Measurements from ENCODE around the gene SHISA5. TPM values are rescaled to one million over a fixed set of nuclear protein-coding genes. Genes with fewer than 3 reads are reported as not detected.

The SHISA5 gene
- total and polyA plus RNA-seq, 9 donors: 59.7 to 150 (median 118) TPM

DNA sequence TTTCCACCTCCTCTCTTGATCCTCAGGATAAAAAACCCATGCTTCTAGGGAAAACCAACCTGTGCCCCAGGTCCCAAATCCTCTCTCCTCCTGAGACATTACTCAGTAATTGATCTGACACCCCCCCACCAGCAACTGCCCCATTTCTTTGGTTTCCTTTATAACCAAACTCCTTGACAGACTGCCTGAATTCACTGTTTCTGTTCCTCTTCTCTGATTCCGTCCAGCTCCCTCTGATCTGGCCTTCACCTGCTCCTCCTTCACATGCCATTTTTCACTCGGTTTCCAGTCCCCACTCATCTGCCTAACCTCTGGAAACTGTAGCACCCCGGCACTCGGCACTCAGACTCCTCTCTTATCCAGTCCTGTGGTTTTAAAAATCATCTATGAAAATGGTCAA lies 66.2 kb downstream of the SHISA5 start:
- H3K4me1 ChIP-seq (ENCODE audit: insufficient read depth): peaks cover 14% of the 10 kb centered on the region
- intact Hi-C loops (cut with DNase I): loop anchor here (2.0 to 10.0 kb wide), 6 partner anchors 36 to 243 kb away; no protein-coding TSS in a partner anchor

GRCh38 chr3:48436855-48437254 lies 67.1 kb downstream of the SHISA5 start:
- Histone ChIP-seq H3K9me3 (no peaks in the 10 kb centered on the region), H3K27ac (no peak overlapping the region), H3K4me3 (no peak overlapping the region), H3K27me3 (no peaks in the 10 kb centered on the region), H3K36me3 (no peaks in the 10 kb centered on the region), H3K4me1 (ENCODE audit: insufficient read depth) (peaks cover 14% of the 10 kb centered on the region)
- peak in 1 of 5 donors; percentile 12 for DNase-seq
- intact Hi-C loops (cut with DNase I): loop anchor here (2.0 to 10.0 kb wide), 6 partner anchors 35 to 242 kb away; no protein-coding TSS in a partner anchor
- no peak for TF ChIP-seq POLR2A (IDR thresholded peaks at IDR 0.05)
- TF ChIP-seq, protein P1, sequence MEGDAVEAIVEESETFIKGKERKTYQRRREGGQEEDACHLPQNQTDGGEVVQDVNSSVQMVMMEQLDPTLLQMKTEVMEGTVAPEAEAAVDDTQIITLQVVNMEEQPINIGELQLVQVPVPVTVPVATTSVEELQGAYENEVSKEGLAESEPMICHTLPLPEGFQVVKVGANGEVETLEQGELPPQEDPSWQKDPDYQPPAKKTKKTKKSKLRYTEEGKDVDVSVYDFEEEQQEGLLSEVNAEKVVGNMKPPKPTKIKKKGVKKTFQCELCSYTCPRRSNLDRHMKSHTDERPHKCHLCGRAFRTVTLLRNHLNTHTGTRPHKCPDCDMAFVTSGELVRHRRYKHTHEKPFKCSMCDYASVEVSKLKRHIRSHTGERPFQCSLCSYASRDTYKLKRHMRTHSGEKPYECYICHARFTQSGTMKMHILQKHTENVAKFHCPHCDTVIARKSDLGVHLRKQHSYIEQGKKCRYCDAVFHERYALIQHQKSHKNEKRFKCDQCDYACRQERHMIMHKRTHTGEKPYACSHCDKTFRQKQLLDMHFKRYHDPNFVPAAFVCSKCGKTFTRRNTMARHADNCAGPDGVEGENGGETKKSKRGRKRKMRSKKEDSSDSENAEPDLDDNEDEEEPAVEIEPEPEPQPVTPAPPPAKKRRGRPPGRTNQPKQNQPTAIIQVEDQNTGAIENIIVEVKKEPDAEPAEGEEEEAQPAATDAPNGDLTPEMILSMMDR (IDR thresholded peaks at IDR 0.05): no peak
- no peak for TF ChIP-seq EP300 (IDR thresholded peaks at IDR 0.05)
- 80 to 81% (median 80%) methylated on average over 7 of the region's 7 CpGs for WGBS, 3 donors

More for the DNA sequence above, 66.2 kb downstream of the SHISA5 start:
- 63 to 84% (median 75%) methylated on average over 4 of the region's 4 CpGs for WGBS, 3 donors
- no peak for TF ChIP-seq EP300 (IDR thresholded peaks at IDR 0.05)
- TF ChIP-seq, protein P1 (IDR thresholded peaks at IDR 0.05): no peak
- no peak for TF ChIP-seq POLR2A (IDR thresholded peaks at IDR 0.05)
- Histone ChIP-seq H3K27me3 (no peaks in the 10 kb centered on the region), H3K36me3 (no peaks in the 10 kb centered on the region), H3K4me3 (no peak overlapping the region), H3K27ac (no peak overlapping the region), H3K9me3 (no peaks in the 10 kb centered on the region)
- DNase-seq: no peak

DNA sequence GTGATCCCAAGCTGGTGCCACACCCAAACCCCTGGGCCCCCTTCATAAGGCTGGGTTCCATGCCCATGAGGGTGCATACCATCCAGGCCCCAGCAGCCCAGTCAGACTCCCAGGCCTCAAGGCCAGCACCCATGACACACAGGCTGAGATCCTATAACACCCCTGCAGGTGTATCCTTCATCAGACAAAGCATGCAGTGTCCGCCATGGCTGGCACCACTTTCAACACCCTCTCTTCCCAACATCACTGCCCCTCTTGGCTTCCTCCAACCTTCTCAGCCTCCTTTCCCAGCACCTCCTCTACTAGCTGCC lies 67.5 kb downstream of the SHISA5 start:
- DNase-seq: peak in 3 of 5 donors; percentile 26 to 38 (median 27)

DNA sequence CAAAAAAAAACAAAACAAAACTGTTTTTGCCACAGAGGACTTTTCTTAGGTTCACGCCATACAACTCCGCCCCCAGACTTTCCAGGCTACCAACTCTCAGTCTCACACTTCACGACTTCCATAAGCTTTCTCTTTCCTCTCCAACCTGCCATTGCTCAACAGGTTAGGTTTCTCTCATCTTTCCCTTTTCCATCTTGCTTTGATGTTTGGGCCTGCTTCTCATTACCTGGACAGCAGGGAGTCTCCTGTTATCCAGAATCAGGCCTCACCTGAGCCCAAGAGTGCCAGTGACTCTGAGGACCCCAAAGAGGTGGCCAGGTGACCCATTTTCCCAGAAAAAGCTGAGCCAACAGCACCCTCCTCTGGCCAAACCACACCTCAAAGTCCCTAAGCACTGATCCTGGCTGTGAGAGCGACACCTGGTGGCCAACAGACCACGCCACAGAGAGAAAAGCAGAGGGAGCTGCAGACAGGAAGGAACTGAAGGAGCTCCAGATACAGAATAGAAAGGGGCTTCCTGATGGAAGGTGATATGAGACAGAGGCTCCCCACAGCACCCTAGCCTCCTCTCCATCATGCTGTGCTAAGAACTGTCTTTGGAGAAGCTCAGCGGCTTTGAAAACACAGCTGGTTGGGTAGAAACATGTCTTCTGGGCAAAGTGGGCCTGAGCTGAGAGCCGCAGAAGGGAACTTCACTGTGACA lies 68.0 kb downstream of the SHISA5 start:
- 37 to 39% (median 39%) methylated on average over 7 of the region's 7 CpGs for WGBS, 3 donors
- H3K27ac ChIP-seq: peak overlapping the region in 1 of 2 donors; percentile 32
- no peak overlapping the region for H3K4me3 ChIP-seq
- peaks cover 14% of the 10 kb centered on the region for H3K4me1 ChIP-seq (ENCODE audit: insufficient read depth)
- no peaks in the 10 kb centered on the region for H3K9me3 ChIP-seq
- intact Hi-C loops (cut with DNase I): loop anchor here (2.0 to 10.0 kb wide), 7 partner anchors 33 to 241 kb away; no protein-coding TSS in a partner anchor
- no peaks in the 10 kb centered on the region for H3K36me3 ChIP-seq
- no peaks in the 10 kb centered on the region for H3K27me3 ChIP-seq
- TF ChIP-seq EP300 (IDR thresholded peaks at IDR 0.05) (no peak), POLR2A (IDR thresholded peaks at IDR 0.05) (peak; percentile 21)
- TF ChIP-seq, protein P1 (IDR thresholded peaks at IDR 0.05): peak; percentile 97 to 99 (median 99)
- DNase-seq: peak; percentile 83 to 91 (median 87)

More for the DNA sequence above, 67.5 kb downstream of the SHISA5 start:
- H3K27me3 ChIP-seq: no peaks in the 10 kb centered on the region
- H3K27ac ChIP-seq: no peak overlapping the region
- TF ChIP-seq EP300 (IDR thresholded peaks at IDR 0.05) (no peak), POLR2A (IDR thresholded peaks at IDR 0.05) (no peak)
- TF ChIP-seq, protein P1 (IDR thresholded peaks at IDR 0.05): no peak
- peaks cover 14% of the 10 kb centered on the region for H3K4me1 ChIP-seq (ENCODE audit: insufficient read depth)
- H3K4me3 ChIP-seq: no peak overlapping the region
- H3K9me3 ChIP-seq: no peaks in the 10 kb centered on the region
- intact Hi-C loops (cut with DNase I): loop anchor here (2.0 to 10.0 kb wide), 6 partner anchors 34 to 242 kb away; no protein-coding TSS in a partner anchor
- H3K36me3 ChIP-seq: no peaks in the 10 kb centered on the region
- WGBS, 3 donors: 0 to 23% (median 0%) methylated on average over 1 of the region's 1 CpG

Data from ovary (tissue), 9 donors.